Common myeloid progenitor, CD34-positive (primary cell): ENCODE data around the gene DNAH8.

Source experiments
- CTCF ChIA-PET: fragments of 350-600 bp; sonication (Branson Sonifier 250); formaldehyde crosslinking; loops from one replicate; lab custom pipeline; 2021; ENCODE audit warnings: antibody characterized with exemption; lab: Charles Lee
- POLR2A ChIA-PET: fragments of 350-600 bp; sonication (Branson Sonifier 250); formaldehyde crosslinking; loops from one replicate; lab custom pipeline; 2021; ENCODE audit warnings: antibody characterized with exemption; lab: Charles Lee
- DNase-seq, 3 donors: peaks; one replicate each; pipeline versions ENCODE4 v3.0.0 to v3.0.0-alpha.2; 2013
- H3K27ac ChIP-seq, 2 experiments: 1 replicate in 1 of 2; 2 replicates in 1 of 2; pipeline ENCODE4 v1.7.0; 2013; ENCODE audit warnings: inconsistent platforms in 2 of 2, low read length in 2 of 2, mild to moderate bottlenecking in 2 of 2, low read depth in 1 of 2, moderate library complexity in 1 of 2; ENCODE audit not compliant: severe bottlenecking in 2 of 2, insufficient read depth in 1 of 2, poor library complexity in 1 of 2
- H3K27me3 ChIP-seq, 5 experiments: replicated peaks in 2 of 5; 1 replicate in 3 of 5; 2 replicates in 2 of 5; pipeline versions ENCODE4 v1.6.1 to v1.7.0; 2013; ENCODE audit warnings: low read length in 4 of 5, mild to moderate bottlenecking in 2 of 5, moderate library complexity in 2 of 5, inconsistent platforms in 1 of 5; ENCODE audit not compliant: insufficient read depth in 5 of 5, control insufficient read depth in 4 of 5
- H3K36me3 ChIP-seq, 4 experiments: 1 replicate in 2 of 4; 2 replicates in 2 of 4; pipeline versions ENCODE4 v1.6.1 to v1.7.0; 2013; ENCODE audit warnings: low read length in 3 of 4, control low read depth in 1 of 4, mild to moderate bottlenecking in 1 of 4; ENCODE audit not compliant: control insufficient read depth in 4 of 4, insufficient read depth in 4 of 4
- H3K4me1 ChIP-seq, 4 experiments: 1 replicate in 3 of 4; 2 replicates in 1 of 4; pipeline versions ENCODE4 v1.6.1 to v1.7.1; 2013; ENCODE audit warnings: low read length in 3 of 4, mild to moderate bottlenecking in 3 of 4, control low read depth in 1 of 4, inconsistent platforms in 1 of 4, moderate library complexity in 1 of 4; ENCODE audit not compliant: control insufficient read depth in 4 of 4, insufficient read depth in 4 of 4; ENCODE audit errors: control extremely low read depth in 1 of 4
- H3K4me3 ChIP-seq, 7 experiments: 1 replicate in 4 of 7; 2 replicates in 3 of 7; pipeline versions ENCODE4 v1.5.1 to v1.7.0; 2013; ENCODE audit warnings: mild to moderate bottlenecking in 7 of 7, low read length in 6 of 7, moderate library complexity in 6 of 7, inconsistent platforms in 2 of 7, low read depth in 2 of 7, control low read depth in 1 of 7; ENCODE audit not compliant: insufficient read depth in 4 of 7, control insufficient read depth in 1 of 7; ENCODE audit errors: extremely low read depth in 1 of 7
- H3K9me3 ChIP-seq, 5 experiments: 1 replicate in 4 of 5; 2 replicates in 1 of 5; pipeline versions ENCODE4 v1.6.1 to v1.7.1; 2013; ENCODE audit warnings: low read length in 4 of 5, mild to moderate bottlenecking in 2 of 5, inconsistent platforms in 1 of 5, low read depth in 1 of 5, moderate library complexity in 1 of 5; ENCODE audit not compliant: control insufficient read depth in 4 of 5, insufficient read depth in 2 of 5; ENCODE audit errors: control extremely low read depth in 1 of 5
- WGBS: methylation state at CpG from one replicate; pipeline ENCODE4 v1.1.5; 2013; ENCODE audit not compliant: insufficient coverage; 5-methylcytosine and 5-hydroxymethylcytosine counted together

Gene DNAH8

DNA sequence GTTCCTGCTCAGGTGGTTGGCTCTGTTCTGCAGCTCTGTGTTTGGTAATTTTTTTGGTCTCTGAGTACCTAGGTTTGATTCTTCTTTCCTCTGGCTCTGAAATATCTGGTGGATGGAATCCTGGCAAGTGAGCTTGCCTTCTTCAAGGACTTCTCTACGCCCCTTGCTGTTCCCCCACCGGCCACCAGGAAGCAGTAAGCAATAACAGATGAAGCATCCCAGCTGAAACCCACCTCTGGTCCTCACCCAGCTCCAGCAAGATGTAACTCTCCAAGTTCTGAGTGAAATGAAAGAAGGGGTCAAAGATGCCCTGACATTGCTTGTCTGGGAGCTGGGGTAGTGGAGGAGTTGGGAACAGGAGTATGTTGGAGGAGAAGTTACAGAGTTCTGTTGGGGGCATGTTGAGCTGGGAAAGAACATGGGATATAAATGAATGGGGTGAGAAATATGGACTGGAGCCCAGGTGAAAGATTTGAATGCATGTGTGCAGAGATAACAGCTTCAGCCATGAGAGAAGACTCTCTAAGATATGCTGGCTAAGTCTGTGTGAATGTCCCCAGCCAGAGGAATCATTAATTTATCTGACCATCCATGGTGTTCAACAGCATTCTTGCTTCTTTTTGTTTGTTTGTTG is 282.1 kb downstream of the DNAH8 start:
- 0% methylated on average over 2 of the region's 2 CpGs for WGBS
- Histone ChIP-seq H3K9me3 (no peaks in the 10 kb centered on the region), H3K36me3 (no peaks in the 10 kb centered on the region), H3K27ac (no peak overlapping the region), H3K4me3 (no peak overlapping the region), H3K27me3 (peaks cover 12 to 45% (median 15%) of the 10 kb centered on the region in 5 experiments), H3K4me1 (no peaks in the 10 kb centered on the region)
- DNase-seq = peak; percentile 60 to 80 (median 73)
- POLR2A ChIA-PET = interaction anchor here (0.8 kb wide), 1 partner anchor 308 kb away, joined by 3 read pairs; no protein-coding TSS in a partner anchor
- CTCF ChIA-PET = interaction anchor here (0.8 to 4.6 kb wide), 32 partner anchors 9 to 343 kb away, joined by 3 to 51 read pairs (median 5); no protein-coding TSS in a partner anchor

DNA sequence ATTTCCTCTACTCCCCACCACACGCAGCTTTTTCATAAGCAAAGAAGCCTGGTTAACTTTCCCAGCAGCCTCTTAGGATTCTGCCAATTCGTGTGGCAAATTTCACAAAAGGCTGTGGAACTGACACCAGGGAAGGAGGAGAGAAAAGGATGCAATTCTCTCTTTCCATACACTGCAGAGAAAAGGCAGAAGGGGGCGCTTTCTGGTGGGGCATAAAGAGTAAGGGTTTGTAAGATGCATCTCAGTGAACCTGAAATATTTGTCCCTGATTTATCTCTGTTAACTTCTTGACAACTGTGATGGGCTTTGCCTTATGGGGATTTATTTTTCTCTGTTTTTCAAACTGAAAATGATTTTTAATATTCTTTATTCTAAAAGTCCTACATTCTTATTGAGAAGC is 288.0 kb downstream of the DNAH8 start:
- no peaks in the 10 kb centered on the region for H3K4me1 ChIP-seq
- H3K9me3 ChIP-seq = peaks cover 0 to 10% (median 0%) of the 10 kb centered on the region in 5 experiments
- ChIA-PET POLR2A (no interaction called here), CTCF (interaction anchor here (0.6 to 3.2 kb wide), 10 partner anchors 29 to 302 kb away, joined by 3 to 14 read pairs (median 4); no protein-coding TSS in a partner anchor)
- peaks cover 9 to 68% (median 29%) of the 10 kb centered on the region in 5 experiments for H3K27me3 ChIP-seq
- DNase-seq = peak; percentile 11 to 38 (median 30)
- H3K27ac ChIP-seq = no peak overlapping the region
- no CpG with 5 or more reads among the region's 3 CpGs for WGBS
- no peak overlapping the region for H3K4me3 ChIP-seq
- no peaks in the 10 kb centered on the region for H3K36me3 ChIP-seq

- WGBS = no CpG with 5 or more reads among the region's 1 CpG
- ChIA-PET POLR2A (no interaction called here), CTCF (interaction anchor here (0.6 to 3.2 kb wide), 7 partner anchors 62 to 302 kb away, joined by 3 to 14 read pairs (median 4); no protein-coding TSS in a partner anchor)
- H3K4me1 ChIP-seq = no peaks in the 10 kb centered on the region
- no peaks in the 10 kb centered on the region for H3K36me3 ChIP-seq
- peaks cover 9 to 72% (median 29%) of the 10 kb centered on the region in 5 experiments for H3K27me3 ChIP-seq
- DNase-seq = no peak
- no peak overlapping the region for H3K4me3 ChIP-seq
- H3K9me3 ChIP-seq = peaks cover 0 to 10% (median 0%) of the 10 kb centered on the region in 5 experiments
- no peak overlapping the region for H3K27ac ChIP-seq
Measured at GRCh38 chr6:39003492-39003891, 288.4 kb downstream of the DNAH8 start.

DNA sequence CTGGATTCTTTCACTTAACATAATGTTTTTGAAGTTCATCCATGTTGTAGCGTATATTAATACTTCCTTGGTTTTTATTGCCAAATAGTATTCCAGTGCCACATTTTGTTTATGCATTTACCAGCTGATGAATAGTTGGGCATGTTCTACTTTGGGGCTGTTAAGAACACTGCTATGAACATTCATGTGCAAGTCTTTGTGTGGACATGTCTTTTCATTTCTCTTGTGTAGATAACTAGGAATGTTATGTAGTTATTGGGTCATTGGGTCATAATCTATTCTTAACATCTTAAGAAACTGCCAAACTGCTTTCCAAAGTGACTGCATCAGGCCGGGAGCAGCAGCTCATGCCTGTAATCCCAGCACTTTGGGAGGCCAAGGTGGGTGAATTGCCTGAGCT is 289.7 kb downstream of the DNAH8 start:
- no peak for DNase-seq
- whole genome bisulfite sequencing = 100% methylated on average over 1 of the region's 2 CpGs
- Histone ChIP-seq H3K9me3 (peaks cover 0 to 10% (median 0%) of the 10 kb centered on the region in 5 experiments), H3K27ac (no peak overlapping the region), H3K27me3 (peaks cover 9 to 77% (median 29%) of the 10 kb centered on the region in 5 experiments), H3K4me3 (no peak overlapping the region), H3K4me1 (no peaks in the 10 kb centered on the region), H3K36me3 (no peaks in the 10 kb centered on the region)
- CTCF ChIA-PET = no interaction called here
- POLR2A ChIA-PET = no interaction called here

- no peaks in the 10 kb centered on the region for H3K36me3 ChIP-seq
- peaks cover 0 to 10% (median 0%) of the 10 kb centered on the region in 5 experiments for H3K9me3 ChIP-seq
- no peaks in the 10 kb centered on the region for H3K4me1 ChIP-seq
- H3K4me3 ChIP-seq = no peak overlapping the region
- no peak for DNase-seq
- peaks cover 9 to 70% (median 30%) of the 10 kb centered on the region in 5 experiments for H3K27me3 ChIP-seq
- ChIA-PET CTCF (interaction anchor here (1.0 kb wide), 1 partner anchor 97 kb away, joined by 3 read pairs; no protein-coding TSS in a partner anchor), POLR2A (no interaction called here)
- no peak overlapping the region for H3K27ac ChIP-seq
- 90% methylated on average over 2 of the region's 3 CpGs for WGBS
Measured at GRCh38 chr6:39005774-39006173, 290.7 kb downstream of the DNAH8 start.

GRCh38 chr6:39007575-39007974 is 292.5 kb downstream of the DNAH8 start:
- DNase-seq = no peak
- H3K4me3 ChIP-seq = no peak overlapping the region
- 40% methylated on average over 1 of the region's 3 CpGs for WGBS
- H3K9me3 ChIP-seq = peaks cover 0 to 10% (median 0%) of the 10 kb centered on the region in 5 experiments
- ChIA-PET CTCF (interaction anchor here (0.7 to 1.5 kb wide), 3 partner anchors 11 to 76 kb away, joined by 3 to 11 read pairs (median 5); no protein-coding TSS in a partner anchor), POLR2A (no interaction called here)
- peaks cover 10 to 66% (median 27%) of the 10 kb centered on the region in 5 experiments for H3K27me3 ChIP-seq
- H3K4me1 ChIP-seq = no peaks in the 10 kb centered on the region
- no peaks in the 10 kb centered on the region for H3K36me3 ChIP-seq
- no peak overlapping the region for H3K27ac ChIP-seq

DNA sequence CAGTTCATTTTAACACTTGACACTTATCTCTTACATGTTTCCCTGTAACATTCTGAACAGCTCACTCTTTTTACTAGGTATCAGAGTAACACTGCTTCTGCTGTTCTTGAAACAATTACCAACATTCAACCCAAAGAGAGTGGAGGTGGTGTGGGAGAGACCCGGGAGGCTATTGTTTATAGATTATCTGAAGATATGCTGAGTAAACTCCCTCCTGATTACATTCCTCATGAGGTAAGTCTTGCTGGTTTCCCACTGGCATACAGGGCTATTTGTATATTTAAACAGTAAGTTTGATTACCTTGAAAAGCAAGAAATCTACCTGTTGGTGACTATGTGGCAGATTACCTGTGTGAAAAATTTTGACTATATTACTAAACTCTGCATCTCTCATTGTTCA is 293.6 kb downstream of the DNAH8 start:
- Histone ChIP-seq H3K9me3 (peaks cover 0 to 10% (median 0%) of the 10 kb centered on the region in 5 experiments), H3K36me3 (no peaks in the 10 kb centered on the region), H3K27me3 (peaks cover 7 to 64% (median 23%) of the 10 kb centered on the region in 5 experiments), H3K27ac (no peak overlapping the region), H3K4me1 (no peaks in the 10 kb centered on the region), H3K4me3 (no peak overlapping the region)
- ChIA-PET CTCF (interaction anchor here (1.2 to 1.5 kb wide), 4 partner anchors 12 to 74 kb away, joined by 3 to 11 read pairs (median 4); no protein-coding TSS in a partner anchor), POLR2A (no interaction called here)
- DNase-seq = no peak
- whole genome bisulfite sequencing = no CpG with 5 or more reads among the region's 1 CpG
